HG02759 (cell line): ENCODE data around the gene RAB23.

ENCODE experiments used
- ATAC-seq: cut with Tn5 transposase; IDR thresholded peaks from one replicate; pipeline ENCODE4 v1.9.1; 2021; ENCODE audit warnings: mild to moderate bottlenecking, moderate library complexity; ENCODE audit not compliant: unreplicated experiment

The RAB23 gene

DNA sequence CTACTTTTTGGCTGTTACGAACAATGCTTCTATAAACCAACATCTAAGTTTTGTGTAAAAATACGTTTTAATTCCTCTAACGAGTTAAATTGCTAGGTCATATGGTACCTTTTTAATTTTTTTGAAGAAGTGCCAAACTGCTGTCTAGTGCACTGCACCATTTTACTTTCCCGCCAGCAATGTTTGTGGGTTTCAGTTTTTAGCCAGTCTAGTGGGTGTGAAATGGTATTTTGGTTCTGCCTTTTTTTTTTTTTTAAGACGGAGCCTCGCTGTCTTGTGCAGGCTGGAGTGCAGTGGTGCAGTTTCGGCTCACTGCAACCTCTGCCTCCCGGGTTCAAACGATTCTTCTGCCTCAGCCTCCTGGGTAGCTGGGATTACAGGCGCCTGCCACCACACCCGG lies 84.1 kb downstream of the RAB23 start:
- no peak for ATAC-seq

DNA sequence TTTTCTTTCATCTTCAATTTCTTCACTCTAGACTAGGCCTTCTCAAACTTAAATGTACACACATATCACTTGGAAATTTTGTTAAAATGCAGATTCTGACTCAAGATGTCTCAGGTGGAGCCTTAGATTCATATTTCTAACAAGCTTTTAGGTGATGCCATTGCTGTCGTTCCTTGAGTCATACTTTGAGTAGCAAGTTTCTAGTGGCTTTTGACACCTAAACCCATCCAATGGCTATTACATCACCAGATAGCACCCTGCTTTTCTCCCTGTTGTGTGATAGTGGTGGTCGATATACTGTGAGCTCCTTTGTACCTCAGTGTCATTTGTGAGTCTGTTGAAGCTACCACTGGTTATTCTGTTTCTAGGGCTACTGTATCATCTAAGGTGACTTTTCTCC lies 84.8 kb downstream of the RAB23 start:
- no peak for ATAC-seq
